H54 (cell line): ENCODE measurements around the gene ARHGAP8.

ENCODE experiments used
- DNase-seq: peaks from one replicate; pipeline ENCODE4 v3.0.0; 2011; ENCODE audit warnings: low spot score, mixed read lengths; ENCODE audit not compliant: insufficient read length
- FAIRE-seq: peaks from 3 replicates; lab custom pipeline; 2011; peaks lifted over from hg19 to GRCh38; lab: Jason Lieb, UNC
- POLR2A ChIP-seq: IDR thresholded peaks from 2 replicates; pipeline ENCODE4 v1.6.1; 2011; ENCODE audit warnings: low read depth, mild to moderate bottlenecking, low read length

The ARHGAP8 gene

DNA sequence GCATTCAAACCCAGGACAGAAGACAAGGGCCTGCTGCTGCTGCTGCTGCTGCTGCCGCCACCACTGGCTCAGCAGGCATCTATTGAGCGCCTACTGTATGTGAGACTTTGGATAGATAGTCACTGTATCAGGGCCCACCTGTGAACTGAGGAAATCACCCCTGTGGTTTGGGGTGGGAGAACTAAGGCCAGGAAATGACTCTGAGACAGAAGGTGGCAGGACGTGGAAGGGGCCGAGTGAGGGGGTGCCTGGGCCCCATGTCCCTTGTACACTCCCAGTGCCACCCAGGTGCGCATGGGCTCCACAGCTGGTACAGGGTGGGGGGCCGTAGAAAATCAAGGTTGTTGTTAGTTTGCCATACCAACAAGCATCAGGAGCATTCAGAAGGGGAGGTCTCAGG is 50.6 kb downstream of the ARHGAP8 start:
- no peak for TF ChIP-seq POLR2A
- FAIRE-seq, result no peak
- no peak for DNase-seq

DNA sequence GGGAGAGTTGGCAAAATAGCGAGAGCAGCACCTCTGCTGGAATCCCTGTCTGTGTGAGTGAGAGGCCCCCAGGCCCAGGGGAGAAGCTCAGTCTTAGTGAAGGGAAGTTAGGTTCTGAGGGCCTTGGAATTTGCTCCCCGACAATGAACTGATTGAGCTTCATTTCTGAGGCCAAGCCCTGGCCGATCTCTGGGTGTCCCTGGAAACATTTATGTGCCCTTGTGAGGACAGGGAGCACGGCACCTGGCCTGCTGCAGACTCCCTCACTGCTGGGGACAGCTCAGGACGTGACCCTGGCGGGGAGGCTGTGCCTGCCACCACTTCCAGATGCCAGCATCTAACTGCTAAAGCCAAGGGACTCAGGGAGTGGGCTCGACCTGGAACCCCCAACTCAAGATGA is 52.0 kb downstream of the ARHGAP8 start:
- DNase-seq (no peak), FAIRE-seq (no peak)
- no peak for TF ChIP-seq POLR2A

DNA sequence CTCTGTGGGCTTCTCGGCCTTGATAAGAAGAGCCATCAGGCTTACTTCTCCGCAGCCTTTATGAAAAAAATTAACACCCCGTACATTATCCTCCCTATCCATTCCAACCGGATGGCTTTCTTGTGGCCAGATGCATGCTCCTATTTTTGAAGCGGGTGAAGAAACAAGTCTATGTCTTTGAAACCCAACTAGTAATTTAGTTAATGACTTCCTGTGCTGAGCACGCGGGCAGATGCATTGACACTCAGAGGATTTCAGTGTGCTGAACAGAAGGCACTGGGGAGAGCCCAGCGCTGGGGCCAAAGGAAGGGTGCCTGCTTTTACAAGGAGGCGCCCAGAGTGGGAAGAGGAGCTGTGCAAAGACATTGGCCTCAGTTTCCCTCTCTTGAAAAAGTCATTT is 53.3 kb downstream of the ARHGAP8 start:
- no peak for TF ChIP-seq POLR2A
- DNase-seq (no peak), FAIRE-seq (no peak)

DNA sequence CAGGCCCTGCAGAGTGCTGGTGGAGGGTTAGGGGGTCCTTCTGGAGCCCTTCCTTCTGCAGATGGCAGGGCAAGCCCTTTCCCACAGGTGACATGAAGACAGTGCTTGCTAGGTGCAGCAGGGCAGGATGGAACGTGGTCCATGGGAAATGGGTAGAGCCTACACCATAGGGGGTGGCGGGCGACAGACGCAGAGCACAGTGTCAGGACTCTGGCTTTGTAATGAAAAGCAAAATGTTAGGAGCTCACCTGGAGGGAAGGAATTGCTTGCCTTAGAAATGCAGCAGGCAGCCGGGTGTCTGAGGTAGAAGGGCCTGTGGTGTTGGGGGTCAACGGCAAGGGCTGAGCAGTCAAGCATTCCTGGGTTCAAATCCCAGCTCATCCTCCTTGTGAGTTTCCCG is 54.9 kb downstream of the ARHGAP8 start:
- DNase-seq (no peak), FAIRE-seq (no peak)
- TF ChIP-seq POLR2A, result no peak

DNA sequence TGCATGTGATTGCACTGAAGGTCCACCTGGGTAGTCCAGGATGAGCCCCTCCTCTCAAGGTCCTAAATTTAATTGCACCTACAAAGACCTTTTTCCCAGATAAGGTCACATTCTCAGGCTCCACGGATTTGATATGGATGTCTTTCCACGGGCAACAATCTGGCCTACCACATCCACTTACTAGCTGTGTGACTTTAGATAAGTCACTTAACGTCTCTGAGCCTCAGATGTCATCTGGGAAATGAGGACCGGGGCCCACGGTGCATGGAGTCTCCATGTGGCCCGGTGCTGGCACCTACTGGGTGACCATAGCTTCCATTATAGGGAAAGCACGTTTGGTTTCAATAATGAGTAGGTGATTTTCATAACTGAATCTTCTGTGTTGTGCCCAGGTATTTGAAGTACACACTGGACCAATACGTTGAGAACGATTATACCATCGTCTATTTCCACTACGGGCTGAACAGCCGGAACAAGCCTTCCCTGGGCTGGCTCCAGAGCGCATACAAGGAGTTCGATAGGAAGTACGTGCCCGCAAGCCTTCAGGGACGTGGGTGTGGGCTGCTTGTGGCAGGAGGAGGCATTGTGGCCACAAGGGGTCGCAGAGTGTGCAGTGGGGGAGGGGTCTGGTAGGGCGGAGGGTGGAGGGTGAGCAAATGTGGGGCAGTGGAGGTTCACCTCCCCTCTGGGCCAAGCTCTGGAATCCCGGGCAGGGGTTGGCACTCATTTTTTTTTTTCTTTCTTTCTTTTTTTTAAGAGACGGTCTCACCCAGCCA is 55.7 kb downstream of the ARHGAP8 start:
- no peak for DNase-seq
- no peak for TF ChIP-seq POLR2A
- no peak for FAIRE-seq

DNA sequence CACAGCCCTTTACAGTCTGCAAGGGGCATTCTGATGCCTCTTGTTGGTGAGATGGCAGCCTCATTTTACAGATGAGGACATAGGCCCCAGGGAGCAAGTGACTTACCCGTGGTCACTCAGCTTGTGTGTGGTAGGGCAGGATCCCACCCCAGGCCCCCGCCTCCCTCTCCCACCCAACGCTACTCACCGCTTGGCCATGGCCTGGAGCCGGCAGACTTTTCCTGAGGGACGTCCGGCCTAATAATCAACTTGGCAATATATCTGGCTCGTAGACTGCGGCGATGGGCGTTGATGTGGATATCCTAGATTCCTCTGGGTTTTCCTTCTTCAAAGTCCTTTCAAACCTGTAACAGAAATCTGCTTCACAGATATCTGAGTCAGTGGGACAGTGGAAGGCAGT is 57.1 kb downstream of the ARHGAP8 start:
- TF ChIP-seq POLR2A, result no peak
- DNase-seq (no peak), FAIRE-seq (no peak)

DNA sequence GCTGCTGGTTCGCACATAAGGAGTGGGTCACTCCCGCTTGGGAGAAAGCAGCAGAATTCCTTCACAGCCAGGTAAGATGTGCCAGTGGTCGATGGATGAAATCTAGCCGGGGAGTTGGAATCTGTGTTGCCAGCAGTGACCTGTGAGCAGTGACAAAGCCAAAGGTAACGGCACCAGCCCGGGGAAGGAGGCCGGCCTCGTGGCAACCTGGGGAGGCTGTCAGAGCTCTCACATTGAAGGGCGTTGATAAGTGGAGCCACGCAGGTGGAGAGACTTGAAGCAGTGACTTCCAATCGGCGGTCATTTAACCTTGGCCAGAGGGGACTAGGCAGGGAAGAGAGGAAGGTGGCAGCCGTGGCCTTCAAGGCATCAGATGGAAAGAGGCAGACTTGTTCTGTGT is 58.8 kb downstream of the ARHGAP8 start:
- no peak for TF ChIP-seq POLR2A
- no peak for FAIRE-seq
- DNase-seq, result no peak

DNA sequence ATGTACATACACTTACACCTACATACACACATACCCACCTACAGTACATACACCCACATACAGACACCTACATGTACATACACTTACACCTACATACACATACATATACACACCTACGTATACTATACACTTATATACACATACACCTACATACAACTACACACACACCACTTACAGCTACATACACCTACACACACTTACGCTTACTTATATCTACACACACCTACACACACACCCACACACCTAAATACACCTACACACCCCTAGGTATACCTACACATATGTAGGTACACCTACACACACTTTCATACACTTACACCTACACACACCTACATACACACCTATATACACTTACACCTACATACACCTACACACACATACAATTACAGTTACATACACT is 61.0 kb downstream of the ARHGAP8 start:
- DNase-seq (no peak), FAIRE-seq (no peak)
- TF ChIP-seq POLR2A, result no peak

DNA sequence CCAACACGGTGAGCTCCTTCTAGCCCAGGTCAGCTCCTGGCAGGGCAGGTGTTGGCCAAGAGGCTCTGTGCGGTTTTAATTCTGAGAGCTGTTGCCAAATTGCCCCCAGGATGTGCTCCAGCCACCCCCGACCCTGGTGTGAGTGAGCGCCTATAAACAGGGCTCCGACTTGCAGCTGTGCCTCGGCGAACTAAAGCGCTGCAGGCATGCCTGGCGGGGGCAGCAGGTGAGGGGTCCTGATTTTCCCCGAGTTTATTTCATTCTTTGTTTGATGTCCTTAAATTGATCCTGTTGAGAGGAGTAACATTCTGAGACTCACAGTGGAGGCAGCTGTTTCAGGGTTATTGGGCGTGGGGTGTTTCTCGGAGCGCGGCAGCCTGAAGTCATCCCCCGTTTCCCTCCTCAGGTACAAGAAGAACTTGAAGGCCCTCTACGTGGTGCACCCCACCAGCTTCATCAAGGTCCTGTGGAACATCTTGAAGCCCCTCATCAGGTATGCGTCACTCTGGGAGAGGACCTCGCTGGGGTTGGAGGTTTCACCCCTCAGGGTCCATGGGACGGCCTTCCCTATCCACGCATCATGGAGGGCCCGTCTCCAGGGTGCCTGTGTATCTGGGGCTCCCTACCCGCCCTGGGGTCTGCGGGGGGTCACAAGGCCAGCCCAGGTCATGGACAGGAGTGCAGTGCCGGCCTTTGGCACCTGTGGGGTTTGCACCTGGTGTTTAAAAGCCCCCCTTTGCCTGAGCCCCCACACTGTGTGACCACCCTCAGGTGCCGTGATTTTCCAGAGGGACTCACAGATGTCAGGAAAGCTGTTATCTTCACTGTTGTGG is 62.1 kb downstream of the ARHGAP8 start:
- DNase-seq, result no peak
- no peak for TF ChIP-seq POLR2A
- no peak for FAIRE-seq

DNA sequence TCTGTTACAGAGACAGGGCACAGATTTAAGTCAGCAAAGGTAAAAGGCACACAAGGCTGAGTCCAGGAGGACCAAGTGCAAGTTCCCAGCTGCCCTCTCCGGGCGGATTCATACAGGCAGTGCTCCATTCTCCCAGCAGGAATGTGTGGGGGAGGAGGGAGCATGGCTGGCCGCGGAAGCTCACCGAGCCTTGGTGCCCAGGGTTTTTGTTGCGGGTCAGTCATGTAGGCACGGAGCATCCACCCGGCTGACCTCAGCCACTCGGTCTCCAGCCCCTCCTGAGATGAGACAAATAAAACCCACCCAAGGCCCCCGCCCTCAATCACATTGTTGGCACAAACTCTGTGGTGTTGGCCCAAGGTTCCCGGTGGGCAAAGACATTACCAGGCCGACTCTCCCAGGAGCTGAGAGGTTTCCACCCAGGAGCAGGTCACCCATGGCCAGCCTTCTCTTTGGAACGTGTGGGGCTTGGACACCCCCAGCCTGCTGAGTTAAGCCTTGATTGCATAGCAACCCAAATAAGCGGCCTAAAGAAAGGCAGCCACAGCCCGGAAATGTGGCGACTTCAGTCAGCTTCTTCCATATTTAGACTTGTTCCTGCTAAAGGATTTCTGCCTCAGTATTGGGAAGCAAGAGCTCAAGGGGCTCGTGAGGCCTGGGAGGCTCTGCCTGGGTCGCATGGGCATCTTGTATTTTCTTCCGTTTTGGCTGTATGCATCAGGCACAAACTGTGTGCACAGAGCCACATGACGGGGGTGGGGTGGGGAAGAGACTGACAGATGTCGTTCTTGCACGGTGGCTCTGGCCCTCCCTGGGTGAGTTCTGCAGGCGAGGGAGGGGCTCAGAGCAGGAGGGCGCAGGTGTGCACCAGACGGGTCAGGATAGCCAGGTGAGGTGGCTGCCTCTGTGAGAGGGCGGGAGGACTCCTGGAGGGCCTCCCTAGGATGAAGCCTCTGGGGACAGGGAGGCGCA is 63.0 kb downstream of the ARHGAP8 start:
- no peak for TF ChIP-seq POLR2A
- DNase-seq, result no peak
- no peak for FAIRE-seq

DNA sequence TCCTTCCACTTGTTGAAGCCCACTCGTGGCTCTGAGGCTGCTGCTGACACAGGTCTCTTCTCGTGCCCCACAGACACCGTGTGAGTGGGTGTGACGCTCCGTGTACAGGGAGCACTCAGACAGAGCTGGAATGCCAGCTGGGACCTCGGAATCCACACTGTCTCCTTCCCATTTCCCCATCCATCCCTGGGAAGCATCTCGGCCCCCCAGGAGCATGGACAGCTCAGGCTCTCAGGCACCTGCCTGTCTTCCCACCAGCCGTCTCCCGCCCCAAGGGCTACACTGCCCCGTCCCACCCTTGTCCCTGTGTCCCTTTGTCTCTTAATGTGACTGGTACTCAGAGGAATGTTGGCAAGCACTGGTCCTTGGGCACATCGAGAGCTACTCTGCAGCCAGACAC is 63.8 kb downstream of the ARHGAP8 start:
- FAIRE-seq, result no peak
- no peak for DNase-seq
- TF ChIP-seq POLR2A, result no peak

DNA sequence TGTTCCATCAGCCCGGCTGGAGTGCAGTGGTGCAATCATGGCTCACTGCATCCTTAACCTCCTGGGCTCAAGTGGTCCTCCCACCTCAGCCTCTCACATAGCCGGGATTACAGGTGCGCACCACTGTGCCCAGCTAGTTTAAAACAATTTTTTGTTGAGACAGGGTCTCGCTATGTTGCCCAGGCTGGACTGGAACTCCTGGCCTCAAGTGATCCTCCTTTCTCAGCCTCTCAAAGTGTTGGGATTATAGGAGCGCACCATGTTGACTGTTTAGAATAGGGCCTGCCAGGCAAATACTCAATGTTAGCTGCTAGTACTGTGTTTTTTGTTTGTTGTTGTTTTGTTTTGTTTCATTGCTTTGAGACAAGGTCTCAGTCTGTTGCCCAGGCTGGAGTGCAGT is 66.4 kb downstream of the ARHGAP8 start:
- FAIRE-seq (no peak), DNase-seq (no peak)
- TF ChIP-seq POLR2A, result no peak

DNA sequence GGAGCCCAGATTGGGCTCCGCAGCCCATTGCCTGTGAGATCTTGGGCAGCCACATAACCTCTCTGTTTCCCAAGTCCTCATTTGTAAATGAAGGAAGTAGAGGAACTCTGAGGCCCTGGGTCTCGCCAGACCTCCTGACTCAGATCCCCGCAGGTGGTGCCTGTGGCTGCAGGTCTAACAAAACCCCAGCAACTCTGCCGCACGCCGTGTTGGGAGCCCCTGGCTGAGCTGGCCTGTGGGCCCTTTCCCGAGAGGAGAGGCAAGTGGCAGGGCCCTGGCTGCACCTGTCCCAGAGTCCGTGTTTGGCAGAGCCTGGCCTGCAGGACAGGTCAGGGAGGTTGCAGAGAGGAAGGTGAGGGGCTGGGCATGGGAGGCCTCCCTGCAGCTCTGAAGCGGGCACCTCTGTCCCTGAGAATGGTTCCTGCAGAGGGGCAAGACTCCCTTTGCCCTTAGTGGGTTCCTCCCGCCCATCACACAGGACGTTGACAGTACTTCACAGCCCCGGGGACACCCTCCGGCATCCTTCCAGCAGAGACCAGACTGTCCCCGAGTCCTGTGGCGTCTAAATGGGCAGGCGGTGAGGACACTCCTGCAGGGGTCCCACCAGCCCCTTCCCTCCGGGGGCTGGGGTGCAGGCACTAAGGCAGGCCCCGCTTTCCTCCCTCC is 67.7 kb downstream of the ARHGAP8 start:
- TF ChIP-seq POLR2A, result no peak
- no peak for DNase-seq
- no peak for FAIRE-seq
